Measurements from ENCODE around the gene TBC1D16. TPM values are rescaled to one million over a fixed set of nuclear protein-coding genes. Genes with fewer than 3 reads are reported as not detected.
"Not testable (repeated sequence)": the region's sequence is repeated elsewhere in the genome, so short reads cannot be mapped to it uniquely, and the experiment has no call there.

TBC1D16 gene
- total and polyA plus RNA-seq, 4 donors, result 16.7 to 38.8 (median 31.1) TPM

GRCh38 chr17:80058311-80058955, 22.8 kb upstream of the TBC1D16 start:
- H3K27me3 ChIP-seq (ENCODE audit: control insufficient read depth, insufficient read depth, low read length), result no peaks in the 10 kb centered on the region
- no peak overlapping the region for H3K4me3 ChIP-seq (ENCODE audit: low read depth, low read length)
- 93% methylated on average over 23 of the region's 28 CpGs for WGBS (ENCODE audit: insufficient coverage)
- no peak overlapping the region for H3K27ac ChIP-seq (ENCODE audit: low read depth, low read length)
- H3K9me3 ChIP-seq (ENCODE audit: control insufficient read depth, insufficient read depth, low read length), result no peaks in the 10 kb centered on the region
- H3K36me3 ChIP-seq (ENCODE audit: control insufficient read depth, insufficient read depth, low read length), result peaks cover 47% of the 10 kb centered on the region
- DNase-seq (ENCODE audit: low read depth in 4 of 6, low spot score in 6 of 6), result peak in 1 of 6 donors; percentile 33
- H3K4me1 ChIP-seq (ENCODE audit: control insufficient read depth, insufficient read depth, low read length), result peaks cover 2% of the 10 kb centered on the region

- Histone ChIP-seq H3K27ac (ENCODE audit: low read depth, low read length) (no peak overlapping the region), H3K9me3 (ENCODE audit: control insufficient read depth, insufficient read depth, low read length) (no peaks in the 10 kb centered on the region), H3K4me3 (ENCODE audit: low read depth, low read length) (no peak overlapping the region), H3K36me3 (ENCODE audit: control insufficient read depth, insufficient read depth, low read length) (peaks cover 44% of the 10 kb centered on the region), H3K27me3 (ENCODE audit: control insufficient read depth, insufficient read depth, low read length) (no peaks in the 10 kb centered on the region), H3K4me1 (ENCODE audit: control insufficient read depth, insufficient read depth, low read length) (no peaks in the 10 kb centered on the region)
- DNase-seq (ENCODE audit: low read depth in 4 of 6, low spot score in 6 of 6), result no peak
- no CpG with 5 or more reads among the region's 9 CpGs for WGBS (ENCODE audit: insufficient coverage)
These were observed 19.9 kb upstream of the TBC1D16 start for GRCh38 chr17:80055597-80055996.

GRCh38 chr17:80053102-80053501, 17.4 kb upstream of the TBC1D16 start:
- Histone ChIP-seq H3K36me3 (ENCODE audit: control insufficient read depth, insufficient read depth, low read length) (peaks cover 51% of the 10 kb centered on the region), H3K27me3 (ENCODE audit: control insufficient read depth, insufficient read depth, low read length) (no peaks in the 10 kb centered on the region), H3K9me3 (ENCODE audit: control insufficient read depth, insufficient read depth, low read length) (no peaks in the 10 kb centered on the region), H3K27ac (ENCODE audit: low read depth, low read length) (peak overlapping the region; percentile 11), H3K4me3 (ENCODE audit: low read depth, low read length) (no peak overlapping the region), H3K4me1 (ENCODE audit: control insufficient read depth, insufficient read depth, low read length) (no peaks in the 10 kb centered on the region)
- DNase-seq (ENCODE audit: low read depth in 4 of 6, low spot score in 6 of 6), result no peak
- 91% methylated on average over 10 of the region's 10 CpGs for WGBS (ENCODE audit: insufficient coverage)

GRCh38 chr17:80051681-80052080, 16.0 kb upstream of the TBC1D16 start:
- DNase-seq (ENCODE audit: low read depth in 4 of 6, low spot score in 6 of 6), result no peak
- Histone ChIP-seq H3K4me1 (ENCODE audit: control insufficient read depth, insufficient read depth, low read length) (no peaks in the 10 kb centered on the region), H3K27me3 (ENCODE audit: control insufficient read depth, insufficient read depth, low read length) (no peaks in the 10 kb centered on the region), H3K9me3 (ENCODE audit: control insufficient read depth, insufficient read depth, low read length) (no peaks in the 10 kb centered on the region), H3K36me3 (ENCODE audit: control insufficient read depth, insufficient read depth, low read length) (peaks cover 62% of the 10 kb centered on the region), H3K27ac (ENCODE audit: low read depth, low read length) (no peak overlapping the region), H3K4me3 (ENCODE audit: low read depth, low read length) (no peak overlapping the region)
- 93% methylated on average over 11 of the region's 11 CpGs for WGBS (ENCODE audit: insufficient coverage)

DNA sequence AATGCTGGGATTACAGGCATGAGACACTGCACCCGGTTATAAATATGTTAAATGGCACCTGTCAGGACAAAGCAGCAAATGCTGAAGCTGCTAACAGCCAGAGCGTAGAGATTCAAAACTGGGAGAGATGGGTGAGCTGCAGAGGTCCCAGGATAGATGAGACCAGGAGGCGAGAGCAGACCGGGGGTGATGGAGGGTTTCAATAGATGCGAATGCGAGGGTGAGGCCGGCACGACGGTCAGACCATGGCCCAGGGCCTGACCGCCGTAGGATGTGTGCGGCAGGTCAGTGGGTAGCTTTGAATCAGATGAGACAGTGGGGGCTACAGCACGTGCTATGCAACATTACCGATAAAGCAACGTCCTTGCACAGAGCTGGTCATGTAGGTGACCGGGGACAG, 15.0 kb upstream of the TBC1D16 start:
- H3K36me3 ChIP-seq (ENCODE audit: control insufficient read depth, insufficient read depth, low read length), result peaks cover 58% of the 10 kb centered on the region
- no peaks in the 10 kb centered on the region for H3K9me3 ChIP-seq (ENCODE audit: control insufficient read depth, insufficient read depth, low read length)
- no peak overlapping the region for H3K4me3 ChIP-seq (ENCODE audit: low read depth, low read length)
- no peaks in the 10 kb centered on the region for H3K27me3 ChIP-seq (ENCODE audit: control insufficient read depth, insufficient read depth, low read length)
- 86% methylated on average over 16 of the region's 16 CpGs for WGBS (ENCODE audit: insufficient coverage)
- H3K27ac ChIP-seq (ENCODE audit: low read depth, low read length), result no peak overlapping the region
- H3K4me1 ChIP-seq (ENCODE audit: control insufficient read depth, insufficient read depth, low read length), result no peaks in the 10 kb centered on the region
- no peak for DNase-seq (ENCODE audit: low read depth in 4 of 6, low spot score in 6 of 6)

DNA sequence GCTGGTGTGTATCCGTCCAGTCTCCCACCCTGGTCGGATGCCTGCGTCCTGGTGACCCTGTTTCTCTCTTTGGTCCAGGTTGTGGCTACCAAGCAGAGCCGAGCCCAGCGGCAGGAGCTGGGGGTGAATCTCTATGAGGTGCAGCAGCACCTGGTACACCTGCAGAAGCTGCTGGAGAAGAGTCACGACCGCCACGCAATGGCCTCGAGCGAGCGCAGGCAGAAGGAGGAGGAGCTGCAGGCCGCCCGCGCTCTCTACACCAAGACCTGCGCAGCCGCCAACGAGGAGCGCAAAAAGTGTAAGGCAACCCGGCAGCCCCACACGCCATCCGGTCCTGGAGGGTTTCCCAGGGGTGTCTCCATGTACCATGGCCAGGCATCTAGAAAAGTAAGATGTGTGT, 14.3 kb upstream of the TBC1D16 start:
- Histone ChIP-seq H3K27ac (ENCODE audit: low read depth, low read length) (no peak overlapping the region), H3K4me1 (ENCODE audit: control insufficient read depth, insufficient read depth, low read length) (no peaks in the 10 kb centered on the region), H3K27me3 (ENCODE audit: control insufficient read depth, insufficient read depth, low read length) (no peaks in the 10 kb centered on the region), H3K9me3 (ENCODE audit: control insufficient read depth, insufficient read depth, low read length) (no peaks in the 10 kb centered on the region), H3K4me3 (ENCODE audit: low read depth, low read length) (no peak overlapping the region), H3K36me3 (ENCODE audit: control insufficient read depth, insufficient read depth, low read length) (peaks cover 63% of the 10 kb centered on the region)
- 96% methylated on average over 21 of the region's 21 CpGs for WGBS (ENCODE audit: insufficient coverage)
- DNase-seq (ENCODE audit: low read depth in 4 of 6, low spot score in 6 of 6), result no peak

DNA sequence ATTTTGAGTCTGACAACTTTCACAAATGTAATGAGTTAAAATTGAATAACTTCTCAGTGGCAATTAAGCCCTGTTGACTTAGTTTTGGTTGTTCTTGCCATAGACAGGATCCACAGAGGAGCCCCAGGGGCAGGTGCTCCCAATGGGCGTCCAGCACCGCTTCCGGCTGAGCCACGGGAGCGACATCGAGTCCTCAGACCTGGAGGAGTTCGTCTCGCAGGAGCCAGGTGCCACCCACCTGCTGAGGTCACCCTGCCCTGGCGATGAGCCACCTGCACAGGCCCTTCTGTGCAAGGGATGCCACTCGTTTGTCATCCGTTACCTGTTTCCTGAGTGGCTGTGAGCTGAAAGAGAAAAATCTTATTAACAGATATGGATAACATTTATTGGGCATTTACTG, 11.5 kb upstream of the TBC1D16 start:
- Histone ChIP-seq H3K36me3 (ENCODE audit: control insufficient read depth, insufficient read depth, low read length) (peaks cover 69% of the 10 kb centered on the region), H3K9me3 (ENCODE audit: control insufficient read depth, insufficient read depth, low read length) (no peaks in the 10 kb centered on the region), H3K27me3 (ENCODE audit: control insufficient read depth, insufficient read depth, low read length) (no peaks in the 10 kb centered on the region), H3K4me3 (ENCODE audit: low read depth, low read length) (no peak overlapping the region), H3K4me1 (ENCODE audit: control insufficient read depth, insufficient read depth, low read length) (no peaks in the 10 kb centered on the region), H3K27ac (ENCODE audit: low read depth, low read length) (no peak overlapping the region)
- DNase-seq (ENCODE audit: low read depth in 4 of 6, low spot score in 6 of 6), result no peak
- WGBS (ENCODE audit: insufficient coverage), result 92% methylated on average over 9 of the region's 11 CpGs

DNA sequence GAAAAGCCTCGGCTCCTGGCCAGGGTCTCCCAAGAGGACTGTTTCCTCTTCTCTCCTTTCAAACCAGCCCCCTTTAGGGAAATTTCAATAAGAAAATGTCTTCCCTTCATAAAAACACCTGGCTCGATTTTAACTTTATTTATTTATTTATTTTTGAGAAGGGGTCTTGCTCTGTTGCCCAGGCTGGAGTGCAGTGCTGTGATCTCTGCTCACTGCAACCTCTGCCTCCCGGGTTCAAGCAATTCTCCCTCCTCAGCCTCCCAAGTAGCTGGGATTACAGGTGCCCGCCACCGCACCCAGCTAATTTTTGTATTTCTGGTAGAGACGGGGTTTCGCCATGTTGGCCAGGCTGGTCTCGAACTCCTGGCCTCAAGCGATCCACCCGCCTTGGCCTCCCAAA, 11.0 kb upstream of the TBC1D16 start:
- not testable (repeated sequence) for H3K4me3 ChIP-seq (ENCODE audit: low read depth, low read length); H3K9me3 ChIP-seq (ENCODE audit: control insufficient read depth, insufficient read depth, low read length); H3K4me1 ChIP-seq (ENCODE audit: control insufficient read depth, insufficient read depth, low read length); H3K27me3 ChIP-seq (ENCODE audit: control insufficient read depth, insufficient read depth, low read length); H3K27ac ChIP-seq (ENCODE audit: low read depth, low read length); DNase-seq (ENCODE audit: low read depth in 4 of 6, low spot score in 6 of 6)
- WGBS (ENCODE audit: insufficient coverage), result 100% methylated on average over 5 of the region's 10 CpGs
- H3K36me3 ChIP-seq (ENCODE audit: control insufficient read depth, insufficient read depth, low read length), result peaks cover 66% of the 10 kb centered on the region

DNA sequence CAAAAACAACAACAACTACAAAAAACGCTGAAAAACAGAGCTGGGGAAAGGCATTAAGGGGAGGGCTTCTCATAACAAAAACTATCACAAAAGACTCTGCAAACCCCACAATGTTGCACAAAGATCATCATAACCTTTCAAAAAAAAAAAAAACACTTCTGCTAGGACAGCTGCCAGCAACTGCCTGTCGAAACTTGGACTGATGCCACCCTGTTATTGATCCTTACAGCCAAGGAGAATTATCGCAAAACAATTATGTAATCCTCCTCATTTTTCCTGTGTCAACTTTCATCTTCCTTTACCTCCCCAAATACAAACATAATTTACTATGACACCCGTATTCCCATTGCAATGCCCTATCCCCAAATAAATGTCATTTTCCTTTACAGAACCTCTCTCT, 10.0 kb upstream of the TBC1D16 start:
- DNase-seq (ENCODE audit: low read depth in 4 of 6, low spot score in 6 of 6), result no peak
- Histone ChIP-seq H3K9me3 (ENCODE audit: control insufficient read depth, insufficient read depth, low read length) (no peaks in the 10 kb centered on the region), H3K36me3 (ENCODE audit: control insufficient read depth, insufficient read depth, low read length) (peaks cover 59% of the 10 kb centered on the region), H3K27me3 (ENCODE audit: control insufficient read depth, insufficient read depth, low read length) (no peaks in the 10 kb centered on the region), H3K4me3 (ENCODE audit: low read depth, low read length) (no peak overlapping the region), H3K27ac (ENCODE audit: low read depth, low read length) (no peak overlapping the region), H3K4me1 (ENCODE audit: control insufficient read depth, insufficient read depth, low read length) (no peaks in the 10 kb centered on the region)
- WGBS (ENCODE audit: insufficient coverage), result 83% methylated on average over 2 of the region's 4 CpGs

DNA sequence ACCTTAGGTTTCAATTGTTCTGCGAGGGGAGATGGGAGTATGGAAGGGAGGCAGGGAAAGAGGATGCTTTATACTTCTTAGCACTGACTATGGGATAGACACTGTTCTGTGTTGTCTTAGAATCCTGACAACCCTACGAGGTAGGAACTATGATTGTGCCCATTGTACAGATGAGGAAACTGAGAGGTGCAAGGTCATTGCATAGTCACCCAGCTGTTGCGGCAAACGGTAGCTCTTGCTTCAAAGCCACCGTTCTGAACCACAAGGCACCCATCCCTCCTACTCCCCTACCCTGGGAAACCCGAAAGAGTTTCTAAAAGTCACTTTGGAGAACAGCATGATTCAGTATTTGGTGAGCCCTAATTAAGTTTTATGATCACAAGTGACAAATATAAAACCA, 8.3 kb upstream of the TBC1D16 start:
- H3K27ac ChIP-seq (ENCODE audit: low read depth, low read length), result no peak overlapping the region
- H3K27me3 ChIP-seq (ENCODE audit: control insufficient read depth, insufficient read depth, low read length), result no peaks in the 10 kb centered on the region
- DNase-seq (ENCODE audit: low read depth in 4 of 6, low spot score in 6 of 6), result no peak
- H3K36me3 ChIP-seq (ENCODE audit: control insufficient read depth, insufficient read depth, low read length), result peaks cover 52% of the 10 kb centered on the region
- no peaks in the 10 kb centered on the region for H3K9me3 ChIP-seq (ENCODE audit: control insufficient read depth, insufficient read depth, low read length)
- H3K4me3 ChIP-seq (ENCODE audit: low read depth, low read length), result no peak overlapping the region
- H3K4me1 ChIP-seq (ENCODE audit: control insufficient read depth, insufficient read depth, low read length), result peaks cover 5% of the 10 kb centered on the region
- WGBS (ENCODE audit: insufficient coverage), result 100% methylated on average over 2 of the region's 6 CpGs

Data from spinal cord (tissue), 10 donors.